ENCODE data around the gene KIZ.

GRCh38 chr20:21240394-21240793 lies 114.5 kb downstream of the KIZ start:
- TF ChIP-seq EZH2 (IDR thresholded peaks at IDR 0.05) = no peak
- TF ChIP-seq POLR2AphosphoS5 (IDR thresholded peaks at IDR 0.05; ENCODE audit: borderline replicate concordance, low read depth, low read length) = no peak
- no peak for TF ChIP-seq FOXP2 (optimal IDR thresholded peaks at IDR 0.05; ENCODE audit: control extremely low read depth, extremely low read length, insufficient read depth)

All from SK-N-MC (cell line).